H1 (cell line): Measurements from ENCODE around the gene PYGB. TPM values are rescaled to one million over a fixed set of nuclear protein-coding genes. Genes with fewer than 3 reads are reported as not detected.

Source experiments
- CTCF ChIA-PET: fragments of 300-600 bp; sonication (Branson Sonifier 250); formaldehyde crosslinking; loops from one replicate; lab custom pipeline; 2021; ENCODE audit not compliant: partially characterized antibody; lab: Charles Lee
- POLR2A ChIA-PET: fragments of 300-600 bp; sonication (Branson Sonifier 250); formaldehyde crosslinking; loops from one replicate; lab custom pipeline; 2021; ENCODE audit warnings: inconsistent platforms; ENCODE audit not compliant: partially characterized antibody; lab: Charles Lee
- DNase-seq, 2 experiments: peaks; one replicate each; pipeline versions ENCODE4 v3.0.0 to v3.0.0-alpha.2; 2010 to 2022; ENCODE audit warnings: low spot score in 2 of 2, low read depth in 1 of 2, mixed read lengths in 1 of 2
- FAIRE-seq: peaks from 2 replicates; lab custom pipeline; 2011; peaks lifted over from hg19 to GRCh38; lab: Jason Lieb, UNC
- H2AFZ ChIP-seq: 2 replicates; pipeline ENCODE4 v1.8.1; 2012; ENCODE audit warnings: low read length, inconsistent platforms
- H2AK5ac ChIP-seq: 2 replicates; pipeline ENCODE4 v1.6.1; 2013; ENCODE audit warnings: low read depth, low read length
- H2BK120ac ChIP-seq: replicated peaks from 2 replicates; pipeline ENCODE3; 2013; ENCODE audit warnings: low read depth, low read length, inconsistent platforms
- H2BK12ac ChIP-seq: 2 replicates; pipeline ENCODE4 v1.6.1; 2013; ENCODE audit warnings: low read depth, low read length
- H2BK15ac ChIP-seq: 2 replicates; pipeline ENCODE4 v1.6.1; 2013; ENCODE audit warnings: low read length
- H2BK20ac ChIP-seq: 2 replicates; pipeline ENCODE4 v1.6.1; 2013; ENCODE audit warnings: low read length
- H2BK5ac ChIP-seq: 2 replicates; pipeline ENCODE4 v1.6.1; 2013; ENCODE audit warnings: low read depth, low read length
- H3K14ac ChIP-seq: 2 replicates; pipeline ENCODE4 v1.6.1; 2013; ENCODE audit warnings: inconsistent platforms; ENCODE audit not compliant: insufficient read length
- H3K18ac ChIP-seq: 2 replicates; pipeline ENCODE4 v1.6.1; 2013; ENCODE audit warnings: low read length; ENCODE audit errors: extremely low read depth
- H3K23ac ChIP-seq: 2 replicates; pipeline ENCODE4 v1.6.1; 2013; ENCODE audit warnings: inconsistent platforms; ENCODE audit not compliant: insufficient read length
- H3K23me2 ChIP-seq: 2 replicates; pipeline ENCODE4 v1.6.1; 2013; ENCODE audit warnings: low read depth, low read length
- H3K27ac ChIP-seq: 2 replicates; pipeline ENCODE4 v1.6.1; 2011; ENCODE audit warnings: low read depth, low read length, inconsistent platforms
- H3K27me3 ChIP-seq, 4 experiments: replicated peaks in 1 of 4; 1 replicate in 1 of 4; 2 replicates in 3 of 4; pipeline versions ENCODE4 v1.6.1 to v1.8.1; 2011 to 2013; ENCODE audit warnings: low read length in 3 of 4, mild to moderate bottlenecking in 3 of 4, inconsistent platforms in 2 of 4, mixed read lengths in 2 of 4, moderate library complexity in 1 of 4; ENCODE audit not compliant: control insufficient read depth in 3 of 4, insufficient read depth in 3 of 4; ENCODE audit errors: extremely low read depth in 1 of 4
- H3K36me3 ChIP-seq, 4 experiments: 2 replicates each; pipeline versions ENCODE4 v1.6.1 to v1.8.1; 2011 to 2013; ENCODE audit warnings: mild to moderate bottlenecking in 4 of 4, low read length in 3 of 4, moderate library complexity in 2 of 4, control low read depth in 1 of 4, inconsistent platforms in 1 of 4; ENCODE audit not compliant: insufficient read depth in 4 of 4, control insufficient read depth in 2 of 4
- H3K4ac ChIP-seq: replicated peaks from 2 replicates; pipeline ENCODE3; 2013; ENCODE audit warnings: low read length, low read depth, mixed read lengths, inconsistent platforms; ENCODE audit not compliant: insufficient read length
- H3K4me1 ChIP-seq, 4 experiments: replicated peaks in 1 of 4; 1 replicate in 1 of 4; 2 replicates in 3 of 4; pipeline versions ENCODE4 v1.6.1 to v1.8.1; 2011 to 2013; ENCODE audit warnings: low read length in 3 of 4, inconsistent platforms in 2 of 4, mixed read lengths in 1 of 4; ENCODE audit not compliant: insufficient read depth in 4 of 4, control insufficient read depth in 3 of 4
- H3K4me2 ChIP-seq, 2 experiments: 2 replicates each; pipeline versions ENCODE4 v1.6.1 to v1.8.1; 2011 to 2013; ENCODE audit warnings: low read depth in 2 of 2, low read length in 2 of 2, control low read depth in 1 of 2, inconsistent platforms in 1 of 2, mild to moderate bottlenecking in 1 of 2; ENCODE audit not compliant: insufficient read depth in 1 of 2
- H3K4me3 ChIP-seq, 4 experiments: fragments of 200-600, 300-600 bp in 1 of 4; sonication (generic), shearing (Covaris generic), sonication (Bioruptor Twin) in 1 of 4; 2 replicates each; pipeline versions ENCODE4 v1.5.1 to v1.8.1; 2011 to 2016; ENCODE audit warnings: low read length in 4 of 4, low read depth in 3 of 4, control low read depth in 2 of 4, inconsistent platforms in 2 of 4, mild to moderate bottlenecking in 2 of 4, mixed read lengths in 1 of 4, moderate library complexity in 1 of 4; ENCODE audit not compliant: insufficient read depth in 2 of 4; ENCODE audit errors: extremely low read depth in 1 of 4
- H3K56ac ChIP-seq: replicated peaks from 2 replicates; pipeline ENCODE3; 2013; ENCODE audit warnings: low read depth, mild to moderate bottlenecking, mixed read lengths, low read length, inconsistent platforms; ENCODE audit not compliant: insufficient read length
- H3K79me1 ChIP-seq: 2 replicates; pipeline ENCODE4 v1.6.1; 2013; ENCODE audit warnings: low read depth, low read length, control low read depth
- H3K79me2 ChIP-seq, 2 experiments: 2 replicates each; pipeline versions ENCODE4 v1.6.1 to v1.8.1; 2012 to 2013; ENCODE audit warnings: low read length in 2 of 2, mild to moderate bottlenecking in 2 of 2, inconsistent platforms in 1 of 2; ENCODE audit not compliant: insufficient read depth in 2 of 2, control insufficient read depth in 1 of 2
- H3K9ac ChIP-seq, 4 experiments: replicated peaks in 1 of 4; 1 replicate in 1 of 4; 2 replicates in 3 of 4; pipeline versions ENCODE4 v1.6.1 to v1.8.1; 2011 to 2013; ENCODE audit warnings: low read depth in 3 of 4, low read length in 3 of 4, control low read depth in 2 of 4, mild to moderate bottlenecking in 2 of 4, moderate library complexity in 2 of 4, inconsistent platforms in 1 of 4; ENCODE audit errors: extremely low read depth in 1 of 4
- H3K9me3 ChIP-seq, 2 experiments: 2 replicates each; pipeline versions ENCODE4 v1.6.1 to v1.8.1; 2012 to 2013; ENCODE audit warnings: mild to moderate bottlenecking in 2 of 2, moderate library complexity in 2 of 2, control low read depth in 1 of 2, inconsistent platforms in 1 of 2, low read depth in 1 of 2, low read length in 1 of 2, mixed read lengths in 1 of 2; ENCODE audit not compliant: insufficient read depth in 2 of 2
- H4K20me1 ChIP-seq, 2 experiments: replicated peaks in 1 of 2; 2 replicates each; pipeline versions ENCODE3 to v1.8.1; 2011 to 2013; ENCODE audit warnings: inconsistent platforms in 2 of 2, low read length in 2 of 2, mild to moderate bottlenecking in 1 of 2; ENCODE audit not compliant: insufficient read depth in 2 of 2, control insufficient read depth in 1 of 2
- H4K5ac ChIP-seq: 2 replicates; pipeline ENCODE4 v1.6.1; 2013; ENCODE audit warnings: low read length, low read depth, mixed read lengths, inconsistent platforms; ENCODE audit not compliant: insufficient read length
- H4K8ac ChIP-seq: 2 replicates; pipeline ENCODE4 v1.8.0; 2013; ENCODE audit warnings: mild to moderate bottlenecking, moderate library complexity, low read length, inconsistent platforms; ENCODE audit not compliant: insufficient read depth; ENCODE audit errors: extremely low read depth
- H4K91ac ChIP-seq: replicated peaks from 2 replicates; pipeline ENCODE3; 2013; ENCODE audit warnings: low read length, mixed read lengths, inconsistent platforms; ENCODE audit not compliant: insufficient read length
- CEBPB ChIP-seq: IDR thresholded peaks from 2 replicates; pipeline ENCODE4 v1.6.1; 2012; ENCODE audit warnings: low read depth, low read length
- GTF2F1 ChIP-seq: IDR thresholded peaks from 2 replicates; pipeline ENCODE4 v1.6.1; 2012; ENCODE audit warnings: low read depth, low read length, improper control_type of control experiment, borderline replicate concordance
- POLR2AphosphoS5 ChIP-seq: IDR thresholded peaks from 2 replicates; pipeline ENCODE4 v1.6.1; 2011; ENCODE audit warnings: low read depth, low read length
- RFX5 ChIP-seq: IDR thresholded peaks from 2 replicates; pipeline ENCODE4 v1.6.1; 2011; ENCODE audit warnings: low read depth, low read length, improper control_type of control experiment, borderline replicate concordance
- WGBS, 2 experiments: shearing (Covaris generic) in 1 of 2; methylation state at CpG; one replicate each; pipeline versions ENCODE4 v1.1.6 to v1.1.7; 2013 to 2015; ENCODE audit warnings: low lambda C conversion rate in 2 of 2, mixed read lengths in 2 of 2, inconsistent platforms in 1 of 2, low coverage in 1 of 2, missing lambda C conversion rate in 1 of 2; ENCODE audit not compliant: insufficient replicate concordance in 2 of 2, insufficient coverage in 1 of 2, insufficient read length in 1 of 2; ENCODE audit errors: extremely low coverage in 1 of 2, missing lambda C conversion rate in 1 of 2; 5-methylcytosine and 5-hydroxymethylcytosine counted together
- polyA plus RNA-seq, 7 experiments: library from polyadenylated mRNA; depleted of rRNA in 3 of 7; stranded (reverse) in 5 of 7; unstranded in 2 of 7; fragments of >200 nt in 5 of 7; fragments of 200-250 nt in 2 of 7; gene quantifications; 1 replicate in 5 of 7; 2 replicates in 1 of 7; 4 replicates in 1 of 7; pipeline versions ENCODE4 v1.2.1 to v1.2.3, GENCODE V29; 2011 to 2013; ENCODE audit warnings: missing spikeins in 2 of 7, mixed read lengths in 2 of 7
- total RNA-seq: library from RNA; stranded (reverse); fragmentation: NEBNext Ultra II Directional; extraction: Animal tissue kit (Norgen Biotek cat#: 25700); gene quantifications from 2 replicates; pipeline ENCODE4 v1.2.1, GENCODE V29; 2021

PYGB gene
- total and polyA plus RNA-seq, 2 of the 8 experiments (the other 6 are each of a cell fraction or from before 2014, with no cell fraction given) = 26.6 to 56.0 TPM

DNA sequence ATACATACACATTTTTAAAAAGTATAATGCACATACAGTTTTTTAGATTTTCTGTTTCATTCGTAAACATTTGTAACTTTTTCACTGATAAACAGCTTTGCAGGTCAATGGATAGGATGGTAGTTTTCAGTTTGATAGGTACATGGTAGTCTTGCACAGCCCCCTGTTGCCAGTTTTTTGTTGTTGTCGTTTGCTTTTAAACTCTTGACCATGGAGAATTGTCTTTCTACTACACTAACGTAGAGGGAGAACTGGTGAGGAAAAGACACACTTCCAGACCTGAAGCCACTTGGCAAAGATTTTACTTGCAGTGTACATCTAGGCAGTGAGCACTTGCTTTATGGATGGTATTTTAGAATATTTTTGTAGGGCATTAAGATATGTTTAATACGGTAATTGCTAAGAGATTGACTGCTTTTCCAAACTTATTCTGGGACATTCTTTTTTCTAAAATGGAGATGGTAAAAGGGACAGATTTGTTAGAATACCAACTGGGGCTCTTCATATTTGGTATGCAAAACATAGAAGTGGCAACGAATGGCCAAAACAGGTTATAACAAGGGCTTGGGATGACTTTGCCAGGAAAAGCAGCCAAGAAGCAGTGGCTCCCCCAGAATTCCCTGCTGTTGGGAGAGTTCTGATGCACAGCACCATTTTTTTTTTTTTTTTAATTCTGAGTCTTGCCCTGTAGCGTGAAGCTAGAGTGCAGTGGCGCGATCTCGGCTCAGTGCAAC, 1.5 kb downstream of the PYGB start:
- Histone ChIP-seq H3K56ac (no peak overlapping the region), H3K36me3 (no peaks in the 10 kb centered on the region), H2AK5ac (no peak overlapping the region), H2BK15ac (no peak overlapping the region), H3K4ac (no peak overlapping the region), H3K14ac (no peak overlapping the region), H3K27ac (no peak overlapping the region), H3K9me3 (no peaks in the 10 kb centered on the region), H4K5ac (no peak overlapping the region)
- POLR2A ChIA-PET = interaction anchor here (0.9 to 1.9 kb wide), 3 partner anchors 9 to 163 kb away, joined by 3 to 6 read pairs (median 3); no protein-coding TSS in a partner anchor
- no peak for TF ChIP-seq RFX5
- TF ChIP-seq POLR2AphosphoS5 = no peak
- TF ChIP-seq GTF2F1 = no peak
- no peak for TF ChIP-seq CEBPB
- TF ChIP-seq, all 59 proteins: peak for 0
- Histone ChIP-seq H3K4me3 (peak overlapping the region; percentile 73 to 83 (median 77); a peak in 7 of 8 replicates), H2AFZ (no peak overlapping the region), H3K4me1 (peaks cover 3 to 7% (median 4%) of the 10 kb centered on the region in 4 experiments; a peak in 6 of 7 replicates), H3K4me2 (peak overlapping the region; percentile 56 to 88), H3K9ac (no peak overlapping the region), H4K20me1 (peaks cover 3 to 10% of the 10 kb centered on the region in 2 experiments), H3K18ac (no peak overlapping the region), H4K8ac (no peak overlapping the region), H2BK20ac (no peak overlapping the region), H2BK5ac (no peak overlapping the region), H3K23ac (no peak overlapping the region), H4K91ac (no peak overlapping the region), H3K79me2 (peaks cover 17 to 38% of the 10 kb centered on the region in 2 experiments), H3K79me1 (no peaks in the 10 kb centered on the region; the same call in 1 of the 2 replicates), H3K27me3 (peaks cover 0 to 8% (median 7%) of the 10 kb centered on the region in 4 experiments; a peak in 4 of 7 replicates), H2BK12ac (no peak overlapping the region), H2BK120ac (no peak overlapping the region), H3K23me2 (peaks cover 10% of the 10 kb centered on the region; the same call in 1 of the 2 replicates)
- DNase-seq = no peak
- CTCF ChIA-PET = interaction anchor here (1.1 to 4.0 kb wide), 3 partner anchors 12 to 45 kb away, joined by 3 to 17 read pairs (median 4); no protein-coding TSS in a partner anchor
- WGBS, 2 experiments = 58% methylated on average over 5 of the region's 9 CpGs; no CpG with 5 or more reads in 1 of the 2 experiments
- no peak for FAIRE-seq
